ENCODE data around the gene GRAP2. TPM values are rescaled to one million over a fixed set of nuclear protein-coding genes. Genes with fewer than 3 reads are reported as not detected.

GRAP2 gene
- total RNA-seq, 1 experiment from 2014 or later, result 0.12 TPM

DNA sequence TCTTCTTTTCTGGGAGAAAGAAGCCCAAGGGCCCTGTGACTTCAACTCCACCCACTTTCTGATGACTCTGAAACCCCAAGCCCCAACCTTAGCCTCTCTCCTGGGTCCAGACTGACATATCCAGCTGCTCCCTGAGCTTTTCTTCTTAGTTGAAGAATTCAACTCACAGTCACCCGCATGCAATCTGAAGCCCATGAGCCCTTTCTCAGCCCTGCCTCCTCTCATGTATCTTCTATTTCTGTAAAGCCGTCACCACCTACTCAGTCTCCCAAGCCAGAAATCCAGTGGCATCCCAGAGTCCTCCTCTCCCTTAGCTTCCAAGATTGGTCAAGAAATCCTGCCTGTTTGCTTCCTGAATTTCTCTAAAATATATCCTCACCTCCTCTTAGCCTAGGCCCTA, 52.2 kb downstream of the GRAP2 start:
- H3K27me3 Mint-ChIP-seq (ENCODE audit: insufficient read depth, unreplicated experiment), result no peaks in the 10 kb centered on the region

DNA sequence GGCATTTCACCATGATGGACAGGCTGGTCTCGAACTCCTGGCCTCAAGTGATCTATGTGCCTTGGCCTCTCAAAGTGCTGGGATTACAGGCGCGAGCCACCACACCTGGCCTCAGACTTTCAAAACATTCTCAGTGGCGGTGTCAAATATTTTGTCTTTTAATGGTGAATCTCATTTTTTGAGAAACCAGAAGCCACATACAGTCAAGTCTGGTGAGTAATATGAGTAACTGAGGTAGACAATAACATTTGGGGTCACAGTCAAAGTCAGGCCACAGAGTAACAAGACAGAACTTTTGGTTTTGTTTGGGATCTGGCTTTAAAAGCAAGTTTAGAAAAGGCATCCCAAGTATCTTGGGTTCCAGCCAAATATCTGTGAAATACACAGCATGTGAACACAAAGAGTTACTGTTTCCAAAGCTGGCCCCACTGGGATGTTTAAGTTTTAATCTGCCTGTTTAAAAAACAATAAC, 53.7 kb downstream of the GRAP2 start:
- Mint-ChIP-seq H3K27me3 (ENCODE audit: insufficient read depth, unreplicated experiment) (no peaks in the 10 kb centered on the region), H3K4me1 (ENCODE audit: insufficient read depth, unreplicated experiment) (peaks cover 4% of the 10 kb centered on the region), H3K36me3 (ENCODE audit: insufficient read depth, unreplicated experiment) (peaks cover under 1% of the 10 kb centered on the region), H3K4me3 (ENCODE audit: unreplicated experiment) (no peak overlapping the region), H3K27ac (ENCODE audit: low read depth, unreplicated experiment) (no peak overlapping the region), H3K9me3 (ENCODE audit: unreplicated experiment) (no peaks in the 10 kb centered on the region)
- CTCF ChIA-PET, result interaction anchor here (1.0 to 2.4 kb wide), 2 partner anchors 9 to 70 kb away, joined by 3 to 11 read pairs; no protein-coding TSS in a partner anchor
- DNase-seq (ENCODE audit: unreplicated experiment), result peak; percentile 15
- POLR2A ChIA-PET, result no interaction called here
- no peak for TF ChIP-seq CTCF (IDR thresholded peaks at IDR 0.05; ENCODE audit: unreplicated experiment)
- intact Hi-C loops (cut with micrococcal nuclease), result loop anchor here (2.0 kb wide), 1 partner anchor 70 kb away; no protein-coding TSS in a partner anchor
- BruUV-seq (replicated peaks), result no TSS peak

More for the DNA sequence above, 52.2 kb downstream of the GRAP2 start:
- DNase-seq (ENCODE audit: unreplicated experiment), result no peak
- ChIA-PET CTCF (interaction anchor here (0.6 to 1.3 kb wide), 3 partner anchors 24 to 84 kb away, joined by 3 to 4 read pairs (median 3); no protein-coding TSS in a partner anchor), POLR2A (no interaction called here)
- H3K4me3 Mint-ChIP-seq (ENCODE audit: unreplicated experiment), result no peak overlapping the region
- BruUV-seq (replicated peaks), result no TSS peak
- intact Hi-C loops (cut with micrococcal nuclease), result no loop called here
- no peaks in the 10 kb centered on the region for H3K9me3 Mint-ChIP-seq (ENCODE audit: unreplicated experiment)
- H3K36me3 Mint-ChIP-seq (ENCODE audit: insufficient read depth, unreplicated experiment), result no peaks in the 10 kb centered on the region
- H3K27ac Mint-ChIP-seq (ENCODE audit: low read depth, unreplicated experiment), result no peak overlapping the region
- TF ChIP-seq CTCF (IDR thresholded peaks at IDR 0.05; ENCODE audit: unreplicated experiment), result no peak
- H3K4me1 Mint-ChIP-seq (ENCODE audit: insufficient read depth, unreplicated experiment), result no peaks in the 10 kb centered on the region

DNA sequence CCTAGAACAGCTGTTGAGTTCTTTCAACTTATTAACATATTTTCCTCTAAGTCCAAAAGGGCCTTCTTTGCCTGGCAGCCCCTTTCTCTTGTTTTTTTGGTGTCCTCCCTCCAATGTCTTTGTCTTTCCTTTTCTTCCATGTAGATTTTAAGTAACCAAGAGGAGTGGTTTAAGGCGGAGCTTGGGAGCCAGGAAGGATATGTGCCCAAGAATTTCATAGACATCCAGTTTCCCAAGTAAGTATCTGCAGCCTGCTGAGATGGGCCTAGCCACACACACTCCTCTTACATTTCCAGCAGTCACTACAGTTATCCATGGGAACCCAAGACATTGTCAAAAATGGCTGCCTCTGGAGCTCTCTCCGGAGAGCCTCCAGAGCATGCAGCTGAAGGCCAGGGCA, 54.8 kb downstream of the GRAP2 start:
- ChIA-PET CTCF (interaction anchor here (0.5 to 2.4 kb wide), 2 partner anchors 69 to 133 kb away, joined by 3 to 11 read pairs; no protein-coding TSS in a partner anchor), POLR2A (interaction anchor here (0.6 to 0.7 kb wide), 2 partner anchors 15 to 996 kb away, joined by 3 read pairs; no protein-coding TSS in a partner anchor)
- no peak for DNase-seq (ENCODE audit: unreplicated experiment)
- no TSS peak for BruUV-seq (replicated peaks)
- H3K9me3 Mint-ChIP-seq (ENCODE audit: unreplicated experiment), result no peaks in the 10 kb centered on the region
- intact Hi-C loops (cut with micrococcal nuclease), result loop anchor here (2.0 kb wide), 1 partner anchor 69 kb away; no protein-coding TSS in a partner anchor
- no peak overlapping the region for H3K27ac Mint-ChIP-seq (ENCODE audit: low read depth, unreplicated experiment)
- H3K36me3 Mint-ChIP-seq (ENCODE audit: insufficient read depth, unreplicated experiment), result peaks cover 6% of the 10 kb centered on the region
- peaks cover 14% of the 10 kb centered on the region for H3K4me1 Mint-ChIP-seq (ENCODE audit: insufficient read depth, unreplicated experiment)
- H3K27me3 Mint-ChIP-seq (ENCODE audit: insufficient read depth, unreplicated experiment), result no peaks in the 10 kb centered on the region
- no peak for TF ChIP-seq CTCF (IDR thresholded peaks at IDR 0.05; ENCODE audit: unreplicated experiment)
- no peak overlapping the region for H3K4me3 Mint-ChIP-seq (ENCODE audit: unreplicated experiment)

GRCh38 chr22:39956932-39957664, 56.2 kb downstream of the GRAP2 start:
- intact Hi-C loops (cut with micrococcal nuclease), result no loop called here
- Mint-ChIP-seq H3K4me1 (ENCODE audit: insufficient read depth, unreplicated experiment) (peaks cover 26% of the 10 kb centered on the region), H3K27ac (ENCODE audit: low read depth, unreplicated experiment) (no peak overlapping the region), H3K27me3 (ENCODE audit: insufficient read depth, unreplicated experiment) (no peaks in the 10 kb centered on the region), H3K36me3 (ENCODE audit: insufficient read depth, unreplicated experiment) (peaks cover 6% of the 10 kb centered on the region), H3K4me3 (ENCODE audit: unreplicated experiment) (no peak overlapping the region), H3K9me3 (ENCODE audit: unreplicated experiment) (no peaks in the 10 kb centered on the region)
- no peak for DNase-seq (ENCODE audit: unreplicated experiment)
- POLR2A ChIA-PET, result interaction anchor here (1.7 kb wide), 1 partner anchor 27 kb away, joined by 6 read pairs; no protein-coding TSS in a partner anchor
- TF ChIP-seq CTCF (IDR thresholded peaks at IDR 0.05; ENCODE audit: unreplicated experiment), result no peak
- no TSS peak for BruUV-seq (replicated peaks)
- CTCF ChIA-PET, result interaction anchor here (0.7 to 1.2 kb wide), 4 partner anchors 25 to 391 kb away, joined by 3 to 4 read pairs (median 3); no protein-coding TSS in a partner anchor
